Activated CD8-positive, alpha-beta T cell treated with anti-CD3 and anti-CD28 coated beads, Interleukin-2, amount 10 ng/mL, durations not matched to agents 7 days and 5 days (primary cell): ENCODE results near the gene AKR7A3. TPM values are rescaled to one million over a fixed set of nuclear protein-coding genes. Genes with fewer than 3 reads are reported as not detected.

Source experiments
- ATAC-seq: fragments of 150-1000 bp; cut with Tn5 transposase; one replicate; pipeline ENCODE4 v1.10.0; 2021; ENCODE audit warnings: moderate library complexity
- CTCF ChIA-PET: fragments of 350-600 bp; sonication (Branson Sonifier 250); formaldehyde crosslinking; loops from one replicate; lab custom pipeline; 2021; ENCODE audit warnings: antibody characterized with exemption; lab: Charles Lee
- POLR2A ChIA-PET: fragments of 350-600 bp; sonication (Branson Sonifier 250); formaldehyde crosslinking; loops from one replicate; lab custom pipeline; 2021; ENCODE audit warnings: antibody characterized with exemption; lab: Charles Lee
- DNase-seq: peaks from one replicate; pipeline ENCODE4 v3.0.0-alpha.2; 2020
- H3K27ac Mint-ChIP-seq: one replicate; pipeline ENCODE4 v1.8.0; 2021; ENCODE audit warnings: mild to moderate bottlenecking, mixed read lengths
- H3K27me3 Mint-ChIP-seq: one replicate; pipeline ENCODE4 v1.8.0; 2021; ENCODE audit warnings: low read depth, mixed read lengths
- H3K36me3 Mint-ChIP-seq: one replicate; pipeline ENCODE4 v1.8.0; 2021; ENCODE audit warnings: low read depth, mixed read lengths
- H3K4me1 Mint-ChIP-seq: one replicate; pipeline ENCODE4 v1.8.0; 2021; ENCODE audit warnings: low read depth, mixed read lengths
- H3K4me3 Mint-ChIP-seq: one replicate; pipeline ENCODE4 v1.8.0; 2021; ENCODE audit warnings: mild to moderate bottlenecking, mixed read lengths
- H3K9me3 Mint-ChIP-seq: one replicate; pipeline ENCODE4 v1.8.0; 2022; ENCODE audit warnings: mixed read lengths; ENCODE audit not compliant: insufficient read depth
- total RNA-seq, 2 experiments: library from RNA; stranded (reverse); gene quantifications; one replicate each; pipeline ENCODE4 v1.2.3, GENCODE V29; 2021

AKR7A3 gene
- total RNA-seq, 2 experiments from 2014 or later, result 0.37 to 0.61 TPM

- H3K27ac Mint-ChIP-seq, result peak overlapping the region; percentile 76
- POLR2A ChIA-PET, result no interaction called here
- ATAC-seq, result no peak
Measured at GRCh38 chr1:19315378-19316198, 27.0 kb upstream of the AKR7A3 start.

GRCh38 chr1:19313961-19314882 lies 25.7 kb upstream of the AKR7A3 start:
- DNase-seq (no peak), ATAC-seq (no peak)
- Mint-ChIP-seq H3K27me3 (no peaks in the 10 kb centered on the region), H3K27ac (no peak overlapping the region), H3K4me3 (no peak overlapping the region), H3K36me3 (no peaks in the 10 kb centered on the region), H3K9me3 (no peaks in the 10 kb centered on the region), H3K4me1 (peaks cover 40% of the 10 kb centered on the region)
- ChIA-PET POLR2A (interaction anchor here (1.5 kb wide), 1 partner anchor 17 kb away, joined by 3 read pairs; no protein-coding TSS in a partner anchor), CTCF (interaction anchor here (0.9 to 1.5 kb wide), 4 partner anchors 16 to 348 kb away, joined by 3 to 4 read pairs (median 3); no protein-coding TSS in a partner anchor)

More at GRCh38 chr1:19315378-19316198, 27.0 kb upstream of the AKR7A3 start:
- CTCF ChIA-PET, result interaction anchor here (1.1 kb wide), 1 partner anchor 28 kb away, joined by 3 read pairs; no protein-coding TSS in a partner anchor
- Mint-ChIP-seq H3K9me3 (no peaks in the 10 kb centered on the region), H3K4me3 (no peak overlapping the region), H3K27me3 (no peaks in the 10 kb centered on the region), H3K4me1 (peaks cover 36% of the 10 kb centered on the region), H3K36me3 (no peaks in the 10 kb centered on the region)
- no peak for DNase-seq

DNA sequence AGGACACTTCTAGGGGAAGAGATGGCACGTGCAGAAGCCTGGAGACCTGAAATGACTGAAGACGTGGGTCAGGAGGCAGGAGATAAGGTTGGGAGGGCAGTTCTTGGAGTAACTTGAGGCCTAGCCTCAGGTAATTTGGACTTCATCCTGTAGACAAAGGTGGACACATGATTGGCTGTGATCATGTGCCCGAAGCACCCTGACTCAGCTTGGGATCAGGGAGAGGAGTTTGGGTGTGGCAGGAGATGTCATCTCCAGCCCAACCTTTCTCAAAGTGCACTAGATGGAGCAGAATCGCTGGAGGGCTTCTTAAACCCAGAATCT lies 25.0 kb upstream of the AKR7A3 start:
- Mint-ChIP-seq H3K4me1 (peaks cover 40% of the 10 kb centered on the region), H3K27me3 (no peaks in the 10 kb centered on the region), H3K36me3 (peaks cover under 1% of the 10 kb centered on the region), H3K27ac (no peak overlapping the region), H3K9me3 (no peaks in the 10 kb centered on the region), H3K4me3 (peak overlapping the region; percentile 74)
- DNase-seq (no peak), ATAC-seq (no peak)
- ChIA-PET POLR2A (interaction anchor here (1.5 kb wide), 1 partner anchor 18 kb away, joined by 3 read pairs; no protein-coding TSS in a partner anchor), CTCF (interaction anchor here (0.9 to 1.5 kb wide), 3 partner anchors 16 to 348 kb away, joined by 3 to 4 read pairs (median 3); no protein-coding TSS in a partner anchor)

DNA sequence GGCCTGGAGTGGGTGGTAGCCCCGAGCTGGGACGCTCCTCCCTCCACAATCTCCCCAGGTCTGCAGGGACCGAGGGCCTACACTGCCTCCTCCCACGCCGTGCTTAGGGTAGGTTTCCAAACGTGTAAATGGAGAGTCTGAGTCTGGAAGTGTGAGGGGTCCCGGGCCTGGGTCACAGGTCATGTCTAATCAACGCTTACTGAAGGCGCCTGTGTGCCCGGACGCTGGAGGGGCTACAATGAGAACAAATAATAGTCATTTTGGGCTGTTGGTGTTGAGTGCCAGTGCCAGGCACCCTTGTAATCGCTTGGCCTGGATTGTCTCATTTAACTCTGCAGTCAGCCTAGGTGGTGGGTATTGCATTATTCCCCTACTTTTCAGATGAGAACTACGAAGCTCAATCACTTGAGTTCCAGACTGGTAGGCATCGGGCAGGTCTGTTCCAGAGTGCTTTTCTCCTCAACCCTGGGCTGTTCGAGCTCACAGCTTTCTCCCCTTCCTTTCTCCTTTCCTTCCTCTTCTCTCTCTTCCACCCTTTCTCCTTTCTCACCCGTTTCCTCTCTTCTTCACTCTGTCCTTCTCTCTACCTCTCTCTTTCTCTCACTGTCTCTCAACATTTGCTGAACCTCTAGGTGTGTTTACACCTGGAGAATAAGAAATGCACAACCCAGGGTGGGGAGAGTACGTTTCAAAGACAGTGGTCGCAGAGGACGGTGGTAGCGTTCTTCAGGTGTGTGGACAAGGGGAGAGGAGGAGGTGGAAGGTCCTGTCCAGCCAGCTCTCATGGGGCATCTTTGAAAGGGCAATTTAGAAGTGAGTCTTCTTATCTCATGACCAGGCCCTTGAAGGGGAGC lies 24.4 kb upstream of the AKR7A3 start:
- Mint-ChIP-seq H3K9me3 (no peaks in the 10 kb centered on the region), H3K4me1 (peaks cover 40% of the 10 kb centered on the region), H3K36me3 (peaks cover 1% of the 10 kb centered on the region), H3K27ac (peak overlapping the region; percentile 56), H3K4me3 (peak overlapping the region; percentile 74), H3K27me3 (no peaks in the 10 kb centered on the region)
- POLR2A ChIA-PET, result no interaction called here
- DNase-seq (no peak), ATAC-seq (no peak)
- CTCF ChIA-PET, result interaction anchor here (0.9 to 1.5 kb wide), 3 partner anchors 17 to 349 kb away, joined by 3 to 4 read pairs (median 3); no protein-coding TSS in a partner anchor

GRCh38 chr1:19311931-19312781 lies 23.6 kb upstream of the AKR7A3 start, which contains the start of the genes AKR7A2 and SLC66A1:
TSS of gene AKR7A2 (minus strand) at chr1:19312144. CDS start at chr1:19312124, 20 bp downstream.
TSS of gene SLC66A1 (plus strand) at chr1:19312326. CDS start at chr1:19317678, 5,352 bp downstream.
- Mint-ChIP-seq H3K4me3 (peak within 1 kb of the TSS; percentile 83), H3K36me3 (peaks cover 6% of the 10 kb centered on the region), H3K9me3 (no peaks in the 10 kb centered on the region), H3K27ac (peak within 1 kb of the TSS; percentile 78), H3K27me3 (no peaks in the 10 kb centered on the region), H3K4me1 (peaks cover 40% of the 10 kb centered on the region)
- POLR2A ChIA-PET, result interaction anchor here (1.1 kb wide), 1 partner anchor 60 kb away, joined by 3 read pairs; the partner anchor contains the start of gene MRTO4
- ATAC-seq (peak; percentile 97), DNase-seq (peak; percentile 91)
- CTCF ChIA-PET, result interaction anchor here (1.5 kb wide), 1 partner anchor 18 kb away, joined by 3 read pairs; no protein-coding TSS in a partner anchor

DNA sequence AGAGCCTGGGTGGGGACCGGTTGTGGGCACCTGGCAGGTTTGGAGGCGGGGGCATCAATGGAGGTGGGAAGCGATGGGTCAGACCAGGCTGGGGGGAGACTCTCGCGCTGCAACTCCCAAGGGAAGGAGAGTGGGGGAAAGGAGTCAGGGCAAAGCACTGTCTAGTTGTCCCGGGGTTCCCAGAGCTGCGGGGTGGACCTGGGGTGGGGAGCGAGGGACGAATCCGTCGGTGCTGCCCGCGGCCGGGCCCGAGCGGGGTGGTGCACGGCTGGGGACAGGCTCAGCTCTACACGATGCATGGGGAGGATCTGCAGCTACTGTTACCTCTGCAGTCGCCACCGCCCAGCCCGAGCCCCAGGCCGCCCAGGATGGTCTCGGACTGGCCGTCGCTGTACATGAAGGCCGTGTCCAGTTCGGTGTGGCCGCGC lies 22.9 kb upstream of the AKR7A3 start:
- H3K36me3 Mint-ChIP-seq, result peaks cover 10% of the 10 kb centered on the region
- H3K9me3 Mint-ChIP-seq, result no peaks in the 10 kb centered on the region
- DNase-seq (peak; percentile 33), ATAC-seq (peak; percentile 44)
- H3K27ac Mint-ChIP-seq, result peak overlapping the region; percentile 78
- H3K27me3 Mint-ChIP-seq, result no peaks in the 10 kb centered on the region
- H3K4me1 Mint-ChIP-seq, result peaks cover 40% of the 10 kb centered on the region
- CTCF ChIA-PET, result no interaction called here
- H3K4me3 Mint-ChIP-seq, result peak overlapping the region; percentile 83
- POLR2A ChIA-PET, result interaction anchor here (1.1 kb wide), 1 partner anchor 60 kb away, joined by 3 read pairs; the partner anchor contains the start of gene MRTO4

DNA sequence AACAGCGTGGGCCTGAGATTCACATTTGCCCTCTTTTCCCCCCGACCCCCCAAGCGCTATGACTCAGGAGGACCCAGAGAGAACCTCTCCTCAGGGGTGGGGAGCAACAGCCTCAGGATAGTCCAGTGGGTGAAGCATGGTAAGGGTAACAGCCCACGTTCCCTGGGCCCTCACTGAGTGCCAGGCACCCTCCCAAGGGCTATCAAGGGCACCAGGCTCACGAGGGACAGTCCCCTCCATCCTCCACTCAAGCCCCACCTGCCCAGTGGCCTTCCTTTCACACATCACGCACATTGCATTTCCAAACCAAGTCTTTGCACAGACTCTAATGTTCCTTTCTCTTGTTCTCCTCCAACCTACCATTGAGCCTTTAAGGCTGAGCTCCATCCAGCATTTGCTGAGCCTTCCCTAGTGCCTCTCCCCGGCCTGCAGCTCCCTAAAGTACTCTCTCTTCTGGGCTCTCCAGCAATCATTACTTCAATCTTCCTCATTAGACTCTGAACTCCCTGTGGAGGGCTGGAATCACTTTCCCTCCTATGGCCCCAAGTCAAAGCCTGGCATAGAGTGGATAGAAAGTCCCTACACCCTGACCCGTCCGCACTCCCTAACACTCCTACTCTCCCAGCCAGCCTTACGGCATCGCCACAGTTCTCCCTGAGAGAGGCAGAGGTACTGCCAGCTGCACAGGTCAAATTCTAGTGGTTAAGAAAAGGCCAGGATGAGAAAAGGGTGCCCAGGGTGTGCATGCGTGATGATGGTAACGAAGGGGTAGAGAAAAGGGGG lies 22.3 kb upstream of the AKR7A3 start:
- H3K27ac Mint-ChIP-seq, result peak overlapping the region; percentile 78
- H3K4me1 Mint-ChIP-seq, result peaks cover 38% of the 10 kb centered on the region
- ChIA-PET CTCF (interaction anchor here (1.4 kb wide), 1 partner anchor 351 kb away, joined by 3 read pairs; no protein-coding TSS in a partner anchor), POLR2A (interaction anchor here (1.1 kb wide), 1 partner anchor 59 kb away, joined by 3 read pairs; the partner anchor contains the start of gene MRTO4)
- DNase-seq (no peak), ATAC-seq (no peak)
- H3K4me3 Mint-ChIP-seq, result peak overlapping the region; percentile 83
- peaks cover 10% of the 10 kb centered on the region for H3K36me3 Mint-ChIP-seq
- H3K9me3 Mint-ChIP-seq, result no peaks in the 10 kb centered on the region
- no peaks in the 10 kb centered on the region for H3K27me3 Mint-ChIP-seq

DNA sequence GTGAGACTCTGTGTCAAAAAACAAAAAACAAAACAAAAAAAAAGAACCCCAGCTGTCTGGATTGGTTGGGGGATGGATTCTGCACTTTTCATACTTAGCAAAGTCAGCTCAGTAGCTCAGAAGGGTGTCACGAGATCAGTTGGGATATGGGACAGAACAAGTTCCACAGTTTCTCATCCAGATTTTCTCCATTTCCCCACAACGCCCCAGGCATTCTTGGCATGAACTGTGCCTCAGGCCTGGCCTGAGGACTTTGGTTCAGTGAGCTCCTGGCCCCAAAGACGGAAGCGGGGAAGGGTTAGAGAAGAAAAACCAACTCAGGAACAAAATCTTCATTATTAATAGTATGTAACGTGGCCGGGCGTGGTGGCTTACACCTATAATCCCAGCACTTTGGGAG lies 21.5 kb upstream of the AKR7A3 start:
- DNase-seq (no peak), ATAC-seq (no peak)
- POLR2A ChIA-PET, result interaction anchor here (0.9 kb wide), 1 partner anchor 58 kb away, joined by 3 read pairs; the partner anchor contains the start of genes EMC1 and MRTO4
- H3K27ac Mint-ChIP-seq, result no peak overlapping the region
- no peaks in the 10 kb centered on the region for H3K27me3 Mint-ChIP-seq
- no peak overlapping the region for H3K4me3 Mint-ChIP-seq
- H3K36me3 Mint-ChIP-seq, result peaks cover 16% of the 10 kb centered on the region
- H3K9me3 Mint-ChIP-seq, result no peaks in the 10 kb centered on the region
- H3K4me1 Mint-ChIP-seq, result peaks cover 29% of the 10 kb centered on the region
- CTCF ChIA-PET, result interaction anchor here (1.4 kb wide), 1 partner anchor 352 kb away, joined by 3 read pairs; no protein-coding TSS in a partner anchor

DNA sequence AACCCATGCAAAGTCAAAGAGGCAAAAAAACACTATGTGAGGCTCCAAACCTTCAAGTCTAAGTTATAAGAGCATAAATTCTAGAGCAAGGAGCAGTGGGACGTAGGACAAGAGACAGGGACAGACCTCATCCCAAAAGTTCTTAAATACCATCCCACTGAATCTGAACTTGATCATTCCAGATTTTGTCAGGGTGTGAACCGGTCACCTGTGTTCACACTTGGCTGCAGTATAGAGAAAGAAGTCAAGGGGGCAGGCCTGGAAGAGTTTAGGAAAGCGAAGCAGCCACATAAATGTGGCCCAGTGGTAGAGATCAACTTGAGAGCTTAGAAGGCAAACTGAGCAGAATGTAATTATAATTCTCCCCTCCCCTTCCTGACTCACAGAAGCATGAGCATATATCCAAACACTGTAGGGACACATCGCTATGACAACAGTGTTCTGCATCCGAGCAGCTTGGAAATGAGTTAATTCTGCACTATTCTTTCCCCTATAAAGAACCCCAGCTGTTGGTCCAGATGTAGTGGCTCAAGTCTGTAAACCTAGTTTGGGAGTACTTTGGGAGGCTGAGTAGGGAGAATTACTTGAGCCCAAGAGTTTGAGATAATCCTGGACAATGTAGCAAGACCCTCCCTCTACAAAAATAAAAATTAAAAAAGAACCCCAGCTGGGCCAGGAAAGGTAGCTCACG lies 20.7 kb upstream of the AKR7A3 start:
- no peaks in the 10 kb centered on the region for H3K9me3 Mint-ChIP-seq
- POLR2A ChIA-PET, result interaction anchor here (0.9 kb wide), 1 partner anchor 57 kb away, joined by 3 read pairs; the partner anchor contains the start of genes EMC1 and MRTO4
- H3K4me3 Mint-ChIP-seq, result no peak overlapping the region

More for the DNA sequence above, 20.7 kb upstream of the AKR7A3 start:
- peaks cover 24% of the 10 kb centered on the region for H3K36me3 Mint-ChIP-seq
- DNase-seq (no peak), ATAC-seq (no peak)
- peaks cover 27% of the 10 kb centered on the region for H3K4me1 Mint-ChIP-seq
- no peaks in the 10 kb centered on the region for H3K27me3 Mint-ChIP-seq
- CTCF ChIA-PET, result interaction anchor here (1.4 kb wide), 1 partner anchor 353 kb away, joined by 3 read pairs; no protein-coding TSS in a partner anchor
- H3K27ac Mint-ChIP-seq, result no peak overlapping the region
